Hematopoietic multipotent progenitor cell (in vitro differentiated cells): ENCODE measurements around the gene MRGPRE. TPM values are rescaled to one million over a fixed set of nuclear protein-coding genes. Genes with fewer than 3 reads are reported as not detected.

Source experiments
- DNase-seq, 3 donors: peaks; one replicate each; pipeline ENCODE4 v3.0.0-alpha.2; 2011 to 2015; ENCODE audit warnings: low read depth in 2 of 3, low spot score in 2 of 3
- total RNA-seq: library from RNA; depleted of rRNA; stranded (reverse); fragments of >200 nt; gene quantifications from one replicate; pipeline ENCODE4 v1.2.3, GENCODE V29; 2012

MRGPRE gene
- total RNA-seq, 1 donor, result not detected

DNA sequence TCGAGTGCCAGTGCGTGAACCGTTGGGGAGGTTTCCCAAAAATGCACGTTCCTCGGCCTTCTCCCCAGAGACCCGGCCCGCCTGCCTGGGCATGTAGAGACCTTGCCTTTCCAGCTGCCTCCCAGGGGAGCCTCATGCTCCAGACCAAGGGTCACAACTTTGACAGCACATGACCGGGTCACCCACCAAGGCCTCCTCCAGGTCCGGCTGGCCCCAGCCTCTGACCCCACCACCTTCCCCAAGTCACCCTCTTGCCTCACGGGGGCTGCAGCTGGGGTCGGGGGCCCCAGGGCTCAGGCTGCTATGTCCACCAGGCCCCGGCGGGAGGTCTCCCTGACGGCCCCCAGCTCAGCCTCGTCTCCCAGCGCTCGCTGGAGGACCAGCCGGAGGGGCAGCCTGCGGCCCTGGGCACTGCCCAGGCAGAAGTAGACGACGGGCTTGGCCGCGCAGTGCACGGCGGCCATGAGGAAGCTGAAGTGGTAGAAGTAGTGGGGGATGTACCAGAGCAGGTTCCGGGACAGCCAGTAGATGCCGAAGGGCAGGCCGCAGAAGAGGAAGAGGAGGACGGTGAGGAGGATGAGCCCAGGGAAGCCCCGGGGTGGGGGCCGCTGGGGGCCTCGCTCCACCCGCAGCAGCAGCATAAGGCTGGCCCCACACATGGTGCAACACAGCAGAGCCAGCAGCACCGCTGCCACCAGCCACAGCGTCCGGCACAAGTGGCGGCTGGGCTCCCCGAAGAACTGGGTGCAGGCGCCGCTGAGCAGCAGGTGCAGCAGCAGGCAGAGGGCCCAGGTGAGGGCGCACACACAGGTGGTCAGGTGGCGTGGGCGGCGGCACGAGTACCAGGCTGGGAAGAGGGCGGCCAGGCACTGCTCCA, 4.4 kb downstream of the MRGPRE start:
- DNase-seq, result no peak

DNA sequence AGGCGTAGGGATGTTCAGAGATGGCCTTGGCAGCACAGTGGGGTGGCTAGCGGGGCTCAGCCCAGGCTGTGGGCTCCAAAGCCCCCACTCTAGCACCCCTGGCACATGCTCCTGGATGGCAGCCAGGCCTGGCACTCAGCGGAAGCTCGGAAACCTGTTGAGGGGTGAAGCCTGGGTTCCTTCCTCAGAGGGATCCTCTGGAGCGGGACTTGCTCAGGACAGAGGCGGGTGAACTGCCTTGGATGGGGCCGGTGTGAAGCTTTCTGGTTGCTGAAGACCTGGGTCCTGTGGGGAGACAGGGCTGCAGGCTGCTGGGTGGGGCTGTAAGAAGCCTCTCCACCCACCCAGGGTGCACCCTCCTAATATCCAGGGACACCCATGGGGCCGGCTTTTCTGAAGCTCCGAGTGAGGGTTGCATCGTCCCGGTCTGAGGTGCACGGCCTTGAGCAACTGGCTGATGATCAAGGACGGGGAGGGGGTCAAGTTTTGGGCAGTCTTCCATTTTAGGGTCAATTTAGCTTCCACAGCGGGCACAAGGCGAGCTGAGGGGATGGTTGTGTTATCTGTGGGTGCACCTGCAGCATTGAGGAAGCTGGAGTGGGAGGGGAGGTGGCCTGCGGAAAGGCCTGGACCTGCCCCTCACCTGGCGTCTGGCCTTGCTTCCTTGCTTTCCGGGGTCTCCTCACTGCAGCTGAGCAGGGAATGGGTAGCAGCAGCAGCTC, 5.2 kb downstream of the MRGPRE start:
- no peak for DNase-seq

GRCh38 chr11:3225826-3226750, 6.1 kb downstream of the MRGPRE start:
- peak in 1 of 3 donors; percentile 17 for DNase-seq

DNA sequence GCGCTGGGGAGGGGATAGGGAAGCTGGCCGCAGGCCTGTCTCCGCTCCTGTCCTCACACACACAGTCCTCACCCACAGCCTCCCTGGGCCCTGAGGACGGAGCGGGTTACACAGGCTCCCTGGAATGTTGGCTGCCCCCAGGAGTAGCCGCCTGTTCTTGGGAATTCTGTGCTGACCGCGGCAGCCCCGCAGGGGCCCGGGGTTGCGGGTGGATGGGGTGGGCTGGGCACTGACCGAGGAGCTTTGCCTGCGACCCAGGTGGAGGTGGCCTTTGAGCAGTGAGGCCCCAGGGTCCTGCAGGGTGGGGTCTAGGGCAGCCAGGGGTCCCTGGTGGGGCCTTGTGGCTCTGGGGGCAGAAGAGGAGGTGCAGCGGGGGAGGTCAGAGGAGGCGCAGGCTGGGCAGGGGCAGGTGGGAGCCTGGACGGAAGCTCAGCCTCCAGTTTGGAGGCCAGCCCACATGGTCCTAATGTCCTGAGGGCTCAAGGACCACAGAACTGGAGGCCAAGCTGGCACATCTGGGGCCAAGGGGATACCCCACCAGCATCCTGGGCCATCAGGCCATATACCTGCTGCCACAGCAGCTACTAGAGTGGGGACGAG, 7.0 kb downstream of the MRGPRE start:
- DNase-seq, result no peak

DNA sequence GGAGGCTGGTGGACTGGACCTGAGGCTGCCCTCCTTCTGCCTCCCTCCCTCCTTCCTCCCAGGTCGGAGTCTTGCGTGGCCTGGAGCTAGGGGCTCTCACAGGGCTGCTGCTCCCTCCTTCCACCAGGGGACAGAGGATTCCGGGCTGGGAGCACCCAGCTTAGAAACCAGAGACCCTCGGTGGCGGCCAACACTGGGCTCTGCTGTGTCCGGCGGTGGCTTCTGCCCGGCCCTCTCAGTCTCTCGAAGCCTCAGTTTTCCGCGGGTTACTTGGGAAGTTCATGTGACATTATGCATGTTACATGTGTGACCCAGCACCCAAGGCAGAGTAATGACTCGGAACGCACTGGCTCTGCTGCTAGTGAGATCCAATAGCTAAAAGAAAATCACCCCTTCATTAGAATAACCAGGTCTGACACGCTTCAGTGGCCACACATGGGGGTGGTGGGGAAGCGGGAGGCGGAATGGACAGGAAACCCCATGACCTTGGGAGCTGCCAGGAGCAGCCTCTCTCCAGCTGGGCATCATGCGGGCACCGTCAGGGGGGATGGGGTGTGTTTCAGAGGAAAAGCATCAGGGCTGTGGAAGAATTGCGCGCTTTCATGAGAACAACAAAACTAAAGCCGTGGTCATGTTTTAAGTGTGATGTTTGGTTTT, 7.7 kb downstream of the MRGPRE start:
- DNase-seq, result no peak

- DNase-seq, result no peak
These were observed 8.3 kb downstream of the MRGPRE start for GRCh38 chr11:3223932-3224381.

DNA sequence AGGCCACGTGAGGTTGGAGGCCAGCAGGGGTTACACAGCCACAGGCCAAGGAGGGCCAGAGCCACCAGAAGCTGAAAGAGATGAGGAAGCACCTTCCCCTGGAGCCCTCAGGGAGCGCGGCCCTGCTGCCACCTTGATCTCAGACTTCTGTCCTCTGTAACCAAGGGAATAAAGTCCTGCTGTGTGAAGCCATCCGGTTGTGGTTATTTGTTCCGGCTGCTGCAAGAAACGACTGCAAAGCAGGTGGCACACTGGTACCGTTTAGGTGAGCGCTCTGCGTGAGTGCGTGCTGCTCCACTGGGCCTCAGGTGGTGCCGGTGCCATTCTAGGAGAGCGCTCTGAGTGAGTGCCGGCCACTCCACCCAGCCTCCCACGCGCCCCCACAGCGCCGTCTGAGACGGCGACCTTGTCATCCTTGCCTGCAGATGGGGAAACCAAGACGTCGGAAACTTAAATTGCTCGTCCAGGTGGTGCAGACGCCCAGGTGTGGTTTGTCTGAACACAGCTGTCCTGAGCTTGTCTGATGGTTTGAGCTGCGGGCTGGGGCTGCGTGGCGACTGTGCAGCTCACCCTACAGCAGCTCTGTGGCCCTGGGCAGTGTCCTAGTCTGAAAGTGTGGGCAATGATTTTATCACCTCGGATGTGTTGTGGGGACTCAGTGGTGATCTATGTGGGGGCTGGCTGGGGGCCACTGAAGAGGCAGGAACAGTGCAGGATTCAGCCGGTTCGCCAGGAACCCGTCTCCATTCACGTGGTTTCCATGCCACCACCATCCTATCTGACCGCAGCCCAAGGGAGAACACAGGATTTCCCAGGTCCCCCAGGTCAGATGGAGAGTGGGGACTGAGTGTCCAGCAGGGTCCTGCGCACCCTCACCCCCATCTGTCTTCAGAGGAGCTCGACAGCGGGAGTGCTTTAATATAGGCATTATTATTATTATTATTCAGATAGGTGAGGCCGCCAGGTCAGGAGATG, 9.0 kb downstream of the MRGPRE start:
- peak in 2 of 3 donors; percentile 46 to 77 for DNase-seq

DNA sequence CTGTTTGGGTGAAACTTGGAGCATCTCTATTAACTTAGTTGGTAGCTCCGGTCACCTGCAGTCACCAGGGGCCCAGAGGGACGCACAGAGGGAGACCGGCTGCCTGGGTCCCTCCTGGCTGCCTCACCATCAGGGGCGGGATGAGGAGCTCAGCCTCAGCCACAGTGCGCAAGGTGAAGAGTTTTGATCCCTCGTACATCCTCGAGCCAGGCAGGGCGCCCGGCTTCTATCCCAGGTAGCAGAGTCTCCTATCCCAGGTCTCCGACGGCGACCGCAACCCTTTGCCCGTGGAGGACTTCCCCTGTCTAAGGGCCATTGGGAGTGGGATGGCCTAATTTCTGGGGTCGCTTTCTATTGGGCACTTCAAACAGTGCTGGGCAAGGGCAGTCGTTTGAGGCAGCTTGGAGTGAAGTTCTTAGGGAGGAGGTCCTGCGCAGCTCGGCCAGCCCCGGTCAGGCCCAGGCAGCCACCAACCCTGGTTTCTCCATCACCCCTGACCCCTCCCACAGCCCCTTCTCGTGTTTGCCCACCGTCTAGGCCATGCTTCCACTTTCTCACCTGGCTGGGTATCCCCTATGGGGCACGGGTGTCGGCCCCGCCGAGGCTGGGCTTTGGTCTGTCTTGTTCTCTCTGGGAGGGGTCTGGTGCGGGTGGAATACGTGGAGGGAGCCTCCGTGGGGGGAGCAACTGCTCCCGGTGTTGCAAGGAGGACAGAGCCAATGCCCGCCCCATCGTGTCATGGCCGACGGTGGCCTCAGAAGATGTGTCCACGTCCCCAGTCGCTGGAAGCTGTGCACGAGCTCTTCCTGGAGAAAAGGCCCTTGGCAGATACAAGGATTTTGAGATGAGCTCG, 10.0 kb downstream of the MRGPRE start:
- DNase-seq, result no peak

GRCh38 chr11:3221408-3222002, 10.7 kb downstream of the MRGPRE start:
- DNase-seq, result no peak

GRCh38 chr11:3220521-3221407, 11.5 kb downstream of the MRGPRE start:
- DNase-seq, result no peak

DNA sequence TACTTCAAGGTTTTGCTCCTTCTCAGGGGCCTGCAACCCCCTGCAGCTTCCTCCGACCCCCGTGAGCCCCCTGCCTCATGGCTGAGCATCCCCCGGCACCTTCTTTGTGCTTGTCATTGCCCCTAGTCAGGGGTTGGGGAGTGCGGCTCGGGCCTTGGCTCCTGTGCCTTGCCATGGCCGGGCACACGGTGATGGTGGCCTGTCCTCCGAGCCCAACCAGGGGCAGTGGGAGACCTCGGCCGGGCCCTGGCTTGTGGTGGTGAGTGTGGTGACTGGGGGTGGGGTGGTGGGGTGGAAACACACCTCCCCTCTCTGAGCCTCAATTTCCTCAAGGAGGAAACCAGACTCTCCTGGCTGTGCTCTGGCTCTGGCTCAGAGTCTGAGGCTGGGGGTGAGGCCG, 12.1 kb downstream of the MRGPRE start:
- DNase-seq, result no peak

DNA sequence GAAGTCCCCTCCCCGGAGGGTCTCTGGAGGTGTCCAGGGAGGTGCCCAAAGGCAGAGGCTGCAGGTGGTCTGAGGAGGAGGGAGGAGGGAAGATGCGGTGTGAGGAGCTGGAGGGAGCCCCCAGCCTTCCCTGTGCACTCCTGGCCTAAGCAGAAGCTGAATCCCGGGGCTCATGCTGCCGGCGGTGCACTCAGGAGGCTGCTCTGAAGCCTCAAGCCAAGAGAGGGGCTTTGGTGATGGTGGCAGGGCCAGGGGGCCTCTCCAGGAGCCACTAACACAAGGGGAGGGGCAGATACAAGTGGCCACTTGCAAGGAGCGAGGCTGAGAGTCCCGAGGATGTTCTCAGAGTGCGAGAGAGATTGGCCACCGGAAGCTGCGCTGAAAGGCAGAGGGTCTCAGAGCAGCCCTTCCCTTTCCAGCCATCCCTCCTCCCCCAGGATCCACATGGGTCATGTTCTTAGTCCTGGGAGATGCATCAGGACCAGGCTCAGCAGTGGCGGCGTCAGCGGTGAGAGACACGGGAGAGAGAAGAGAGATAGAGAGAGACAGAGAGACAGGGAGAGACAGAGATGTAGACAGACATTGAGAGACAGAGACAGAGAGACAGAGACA, 12.8 kb downstream of the MRGPRE start:
- DNase-seq, result no peak

DNA sequence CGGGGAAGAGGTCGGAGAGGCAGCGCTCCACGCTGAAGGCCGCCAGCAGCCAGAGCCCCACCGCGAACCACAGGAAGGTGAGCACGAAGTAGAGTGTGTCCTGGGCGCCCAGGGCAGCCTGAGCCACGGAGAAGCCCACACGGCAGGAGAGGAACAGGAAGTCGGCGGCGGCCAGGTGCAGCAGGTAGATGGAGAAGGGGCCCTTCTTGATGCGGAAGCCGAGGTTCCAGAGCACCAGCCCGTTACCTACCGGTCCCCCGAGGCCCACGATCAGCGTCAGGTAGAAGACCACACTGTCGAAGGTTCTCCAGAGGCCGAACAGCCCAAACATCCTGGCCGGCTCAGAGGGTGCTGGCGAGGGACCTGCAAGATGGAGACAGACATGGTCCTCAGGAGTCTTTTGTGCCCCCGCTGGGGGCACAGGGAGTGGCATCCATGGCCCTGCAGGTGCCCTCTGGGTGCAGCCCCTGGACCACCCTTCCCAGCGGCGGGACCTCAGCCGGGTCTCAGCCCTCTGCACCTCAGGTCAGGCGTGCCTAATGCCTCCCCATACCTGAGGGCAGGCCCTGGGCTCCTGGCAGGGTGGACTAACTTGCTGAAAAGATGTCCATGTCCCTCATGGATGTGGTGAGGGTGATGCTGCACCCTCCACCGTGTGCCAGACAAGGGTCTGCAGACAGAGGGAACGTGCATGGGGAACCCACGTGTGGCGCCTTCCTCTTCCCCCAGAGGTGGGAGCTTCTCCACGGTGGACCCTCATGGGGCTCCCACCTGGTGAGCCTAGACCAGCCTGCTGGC, 13.5 kb downstream of the MRGPRE start, which contains the start of gene MRGPRG:
Gene MRGPRG (minus strand): TSS at position 331 of the 798 bp plus-strand sequence. CDS start 0 bp downstream, at position 331.
- DNase-seq, result no peak

GRCh38 chr11:3217818-3218482, 14.3 kb downstream of the MRGPRE start:
- no peak for DNase-seq
